Mesenchymal stem cell (in vitro differentiated cells and primary cell): ENCODE data around the gene PIP4K2A.

ENCODE experiments used
- DNase-seq: peaks from one replicate; pipeline ENCODE4 v3.0.0-alpha.2; 2013
- H2AFZ ChIP-seq: one replicate; pipeline ENCODE4 v1.6.1; 2013; ENCODE audit warnings: low read depth, mild to moderate bottlenecking, control low read depth, inconsistent platforms, low read length, moderate library complexity
- H2AK5ac ChIP-seq: 2 replicates; pipeline ENCODE4 v1.6.1; 2013; ENCODE audit warnings: low read length, moderate library complexity, mild to moderate bottlenecking, inconsistent platforms; ENCODE audit not compliant: severe bottlenecking
- H2BK120ac ChIP-seq: one replicate; pipeline ENCODE4 v1.6.1; 2013; ENCODE audit warnings: low read depth, mild to moderate bottlenecking, inconsistent platforms, low read length, moderate library complexity
- H2BK12ac ChIP-seq, 2 experiments: one replicate each; pipeline ENCODE4 v1.6.1; 2013; ENCODE audit warnings: inconsistent platforms in 2 of 2, low read length in 2 of 2, mild to moderate bottlenecking in 2 of 2, moderate library complexity in 2 of 2, control low read depth in 1 of 2
- H2BK15ac ChIP-seq: one replicate; pipeline ENCODE4 v1.6.1; 2013; ENCODE audit warnings: mild to moderate bottlenecking, low read depth, inconsistent platforms; ENCODE audit not compliant: poor library complexity, severe bottlenecking
- H2BK5ac ChIP-seq: 2 replicates; pipeline ENCODE4 v1.6.1; 2013; ENCODE audit warnings: low read depth, mild to moderate bottlenecking, low read length, control low read depth, inconsistent platforms; ENCODE audit not compliant: poor library complexity, severe bottlenecking
- H3K14ac ChIP-seq, 2 experiments: one replicate each; pipeline ENCODE4 v1.6.1; 2013; ENCODE audit warnings: inconsistent platforms in 2 of 2, low read length in 2 of 2, control low read depth in 1 of 2, mild to moderate bottlenecking in 1 of 2, moderate library complexity in 1 of 2
- H3K18ac ChIP-seq, 2 experiments: one replicate each; pipeline ENCODE4 v1.6.1; 2013; ENCODE audit warnings: inconsistent platforms in 2 of 2, low read length in 2 of 2, control low read depth in 1 of 2, low read depth in 1 of 2, mild to moderate bottlenecking in 1 of 2
- H3K23ac ChIP-seq, 2 experiments: one replicate each; pipeline ENCODE4 v1.6.1; 2013; ENCODE audit warnings: inconsistent platforms in 2 of 2, low read length in 2 of 2, mild to moderate bottlenecking in 2 of 2, moderate library complexity in 2 of 2, control low read depth in 1 of 2
- H3K27ac ChIP-seq: 2 replicates; pipeline ENCODE4 v1.5.1; 2013; ENCODE audit warnings: mild to moderate bottlenecking, moderate library complexity, low read length, control low read depth, inconsistent platforms; ENCODE audit not compliant: poor library complexity, severe bottlenecking
- H3K27me3 ChIP-seq, 2 experiments: 2 replicates each; pipeline versions ENCODE4 v1.6.1 to v1.7.0; 2013; ENCODE audit warnings: low read length in 2 of 2, mild to moderate bottlenecking in 2 of 2, moderate library complexity in 2 of 2, control low read depth in 1 of 2, inconsistent platforms in 1 of 2; ENCODE audit not compliant: control insufficient read depth in 1 of 2, insufficient read depth in 1 of 2
- H3K36me3 ChIP-seq, 2 experiments: 2 replicates each; pipeline versions ENCODE4 v1.6.1 to v1.7.0; 2013; ENCODE audit warnings: low read length in 2 of 2, control low read depth in 1 of 2, inconsistent platforms in 1 of 2, low read depth in 1 of 2, mild to moderate bottlenecking in 1 of 2; ENCODE audit not compliant: insufficient read depth in 2 of 2, control insufficient read depth in 1 of 2
- H3K4ac ChIP-seq, 2 experiments: one replicate each; pipeline ENCODE4 v1.6.1; 2013; ENCODE audit warnings: inconsistent platforms in 2 of 2, low read length in 2 of 2, mild to moderate bottlenecking in 2 of 2, moderate library complexity in 2 of 2, control low read depth in 1 of 2, low read depth in 1 of 2
- H3K4me1 ChIP-seq: 2 replicates; pipeline ENCODE4 v1.6.1; 2013; ENCODE audit warnings: low read depth, low read length, control low read depth; ENCODE audit not compliant: control insufficient read depth, insufficient read depth
- H3K4me2 ChIP-seq: 2 replicates; pipeline ENCODE4 v1.6.1; 2013; ENCODE audit warnings: low read length, mild to moderate bottlenecking, inconsistent platforms; ENCODE audit not compliant: poor library complexity, severe bottlenecking
- H3K4me3 ChIP-seq, 2 experiments: 2 replicates each; pipeline versions ENCODE4 v1.5.1 to v1.7.0; 2013; ENCODE audit warnings: low read length in 2 of 2, mild to moderate bottlenecking in 2 of 2, control low read depth in 1 of 2, low read depth in 1 of 2; ENCODE audit not compliant: insufficient read depth in 1 of 2
- H3K79me1 ChIP-seq: replicated peaks from 2 replicates; pipeline ENCODE4 v1.6.1; 2013; ENCODE audit warnings: mild to moderate bottlenecking, control low read depth, low read length, inconsistent platforms; ENCODE audit not compliant: poor library complexity, severe bottlenecking
- H3K9ac ChIP-seq: 2 replicates; pipeline ENCODE4 v1.7.0; 2013; ENCODE audit warnings: mild to moderate bottlenecking, low read length, moderate library complexity
- H3K9me3 ChIP-seq: 2 replicates; pipeline ENCODE4 v1.7.0; 2013; ENCODE audit warnings: mild to moderate bottlenecking, low read length; ENCODE audit not compliant: control insufficient read depth
- H4K8ac ChIP-seq: one replicate; pipeline ENCODE4 v1.6.1; 2013; ENCODE audit warnings: inconsistent platforms, mild to moderate bottlenecking, low read length, moderate library complexity
- H4K91ac ChIP-seq: one replicate; pipeline ENCODE4 v1.6.1; 2013; ENCODE audit warnings: mild to moderate bottlenecking, low read length, inconsistent platforms
- WGBS: methylation state at CpG from one replicate; pipeline ENCODE4 v1.1.7; 2013; ENCODE audit warnings: mixed read lengths; 5-methylcytosine and 5-hydroxymethylcytosine counted together

Gene PIP4K2A

DNA sequence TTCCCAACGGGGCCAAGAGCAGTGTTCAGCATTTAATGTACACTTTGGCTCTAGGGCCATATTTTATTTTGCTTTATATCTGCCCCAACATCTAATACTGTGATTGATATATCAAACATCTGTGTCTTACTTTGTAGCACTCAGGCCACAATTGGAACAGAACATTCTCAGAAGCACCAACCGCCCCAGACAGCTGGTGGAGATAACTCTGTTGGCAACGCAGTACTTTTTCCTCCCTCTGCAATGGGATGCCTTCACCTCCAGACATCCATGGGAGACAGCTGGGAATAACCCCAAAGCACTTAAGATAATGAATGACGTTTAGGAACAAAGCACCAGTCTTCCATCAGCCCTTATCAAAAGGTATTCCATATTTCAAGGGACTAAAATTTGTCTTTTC is 57.4 kb downstream of the PIP4K2A start:
- WGBS = 74% methylated on average over 3 of the region's 4 CpGs
- H3K4me2 ChIP-seq = no peak overlapping the region
- no peak overlapping the region for H3K4me3 ChIP-seq
- no peak overlapping the region for H3K4ac ChIP-seq
- H3K27ac ChIP-seq = no peak overlapping the region
- H3K18ac ChIP-seq = no peak overlapping the region
- no peak overlapping the region for H2BK15ac ChIP-seq
- H4K91ac ChIP-seq = no peak overlapping the region
- H3K27me3 ChIP-seq = no peaks in the 10 kb centered on the region
- DNase-seq = no peak
- H3K14ac ChIP-seq = no peak overlapping the region
- H3K79me1 ChIP-seq = peaks cover 31% of the 10 kb centered on the region
- no peaks in the 10 kb centered on the region for H3K9me3 ChIP-seq
- H2AFZ ChIP-seq = no peak overlapping the region
- no peak overlapping the region for H2BK12ac ChIP-seq
- peak overlapping the region; percentile 57 for H3K9ac ChIP-seq
- peaks cover 24% of the 10 kb centered on the region for H3K4me1 ChIP-seq
- H2BK120ac ChIP-seq = no peak overlapping the region
- peak overlapping the region; percentile 57 for H2AK5ac ChIP-seq
- no peak overlapping the region for H2BK5ac ChIP-seq
- H4K8ac ChIP-seq = no peak overlapping the region
- H3K23ac ChIP-seq = no peak overlapping the region
- H3K36me3 ChIP-seq = peaks cover 0 to 7% of the 10 kb centered on the region in 2 experiments

- H3K27ac ChIP-seq = no peak overlapping the region
Measured at GRCh38 chr10:22656036-22656435, 58.3 kb downstream of the PIP4K2A start.

GRCh38 chr10:22655312-22655981 is 58.9 kb downstream of the PIP4K2A start:
- Histone ChIP-seq H2BK12ac (no peak overlapping the region), H2AK5ac (peak overlapping the region; percentile 87), H3K4ac (no peak overlapping the region), H3K9ac (peak overlapping the region; percentile 19), H2BK5ac (no peak overlapping the region), H3K4me2 (no peak overlapping the region), H2BK120ac (no peak overlapping the region), H3K23ac (no peak overlapping the region), H3K18ac (peak overlapping the region; percentile 4 to 28), H3K27me3 (no peaks in the 10 kb centered on the region), H2AFZ (no peak overlapping the region), H3K14ac (no peak overlapping the region), H2BK15ac (no peak overlapping the region), H3K4me1 (peaks cover 29% of the 10 kb centered on the region), H3K36me3 (peaks cover 0 to 7% of the 10 kb centered on the region in 2 experiments), H3K9me3 (no peaks in the 10 kb centered on the region), H3K4me3 (no peak overlapping the region), H4K8ac (peak overlapping the region; percentile 31), H3K79me1 (peaks cover 37% of the 10 kb centered on the region), H3K27ac (no peak overlapping the region), H4K91ac (peak overlapping the region; percentile 67)
- 23% methylated on average over 3 of the region's 10 CpGs for WGBS
- DNase-seq = peak; percentile 96

More at GRCh38 chr10:22656036-22656435, 58.3 kb downstream of the PIP4K2A start:
- Histone ChIP-seq H3K14ac (peak overlapping the region in 1 of 2 experiments; percentile 20), H3K4me2 (no peak overlapping the region), H3K36me3 (peaks cover 0 to 7% of the 10 kb centered on the region in 2 experiments), H3K79me1 (peaks cover 36% of the 10 kb centered on the region), H3K23ac (peak overlapping the region in 1 of 2 experiments; percentile 72), H2BK15ac (no peak overlapping the region), H2AFZ (no peak overlapping the region), H2BK12ac (peak overlapping the region; percentile 44 to 80), H3K4me1 (peaks cover 29% of the 10 kb centered on the region), H2AK5ac (peak overlapping the region; percentile 88), H2BK5ac (no peak overlapping the region), H3K4ac (peak overlapping the region in 1 of 2 experiments; percentile 33), H2BK120ac (no peak overlapping the region), H3K18ac (peak overlapping the region; percentile 28 to 85), H3K9ac (no peak overlapping the region), H3K4me3 (no peak overlapping the region), H4K8ac (peak overlapping the region; percentile 31), H4K91ac (peak overlapping the region; percentile 76), H3K9me3 (no peaks in the 10 kb centered on the region), H3K27me3 (no peaks in the 10 kb centered on the region)
- DNase-seq = no peak
- WGBS = 96% methylated on average over 7 of the region's 8 CpGs

DNA sequence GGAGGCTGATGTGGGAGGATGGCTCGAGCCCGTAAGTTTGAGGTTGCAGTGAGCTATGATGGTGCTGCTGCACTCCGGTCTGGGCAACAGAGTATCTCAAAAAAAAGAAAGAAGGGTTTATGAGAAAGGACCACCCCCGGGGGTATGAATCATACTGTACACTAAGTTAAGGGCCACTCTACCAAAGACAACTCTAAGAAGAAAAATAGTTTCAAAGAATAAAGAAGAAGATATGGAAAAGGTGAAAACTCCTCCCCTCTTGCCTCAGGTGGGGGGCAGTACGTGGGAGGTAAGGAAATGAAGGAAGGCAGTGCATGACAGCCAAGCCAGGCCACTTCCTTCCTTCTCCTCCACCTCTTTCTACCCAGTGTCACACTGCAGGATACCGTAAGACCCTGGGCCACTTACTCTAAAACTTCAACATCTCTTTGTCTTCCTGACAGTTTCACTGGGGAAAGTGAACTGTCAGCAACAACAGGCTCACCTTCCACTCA is 61.3 kb downstream of the PIP4K2A start:
- Histone ChIP-seq H3K4ac (no peak overlapping the region), H3K18ac (no peak overlapping the region), H3K14ac (no peak overlapping the region), H3K27me3 (no peaks in the 10 kb centered on the region), H3K27ac (no peak overlapping the region), H2AFZ (no peak overlapping the region), H3K4me2 (no peak overlapping the region), H3K4me1 (peaks cover 26% of the 10 kb centered on the region), H3K36me3 (peaks cover 0 to 7% of the 10 kb centered on the region in 2 experiments), H2AK5ac (no peak overlapping the region), H2BK12ac (no peak overlapping the region), H2BK120ac (no peak overlapping the region), H2BK15ac (no peak overlapping the region), H3K9ac (no peak overlapping the region), H3K9me3 (no peaks in the 10 kb centered on the region), H2BK5ac (no peak overlapping the region), H4K91ac (no peak overlapping the region), H4K8ac (no peak overlapping the region), H3K23ac (no peak overlapping the region), H3K79me1 (peaks cover 28% of the 10 kb centered on the region), H3K4me3 (no peak overlapping the region)
- no peak for DNase-seq
- WGBS = 96% methylated on average over 5 of the region's 6 CpGs
